IMR-90 (cell line): Measurements from ENCODE around the gene HIGD2B. TPM values are rescaled to one million over a fixed set of nuclear protein-coding genes. Genes with fewer than 3 reads are reported as not detected.

Experiments
- ATAC-seq: fragments of 200-7000 bp; cut with Tn5 transposase; 2 replicates; pipeline ENCODE4 v1.9.1; 2020; ENCODE audit warnings: low read depth, mild to moderate bottlenecking, moderate library complexity
- BruUV-seq: library from RNA; stranded (reverse); fragments of 400-500 nt; replicated peaks from 2 replicates; lab custom pipeline; 2021; lab: Mats Ljungman, UMichigan
- CTCF ChIA-PET: fragments of 300-600 bp; formaldehyde crosslinking; extraction: SDS; loops from one replicate; lab custom pipeline; 2021; ENCODE audit warnings: antibody characterized with exemption; lab: Yijun Ruan, JAX
- POLR2A ChIA-PET: fragments of 300-600 bp; sonication (Branson Sonifier 250); formaldehyde crosslinking; loops from one replicate; lab custom pipeline; 2022; ENCODE audit warnings: antibody characterized with exemption; ENCODE audit not compliant: unreplicated experiment; lab: Charles Lee
- DNase-seq: peaks from one replicate; pipeline ENCODE4 v3.0.0; 2013
- H2AFZ ChIP-seq: replicated peaks from 2 replicates; pipeline ENCODE3; 2013; ENCODE audit warnings: low read length, mild to moderate bottlenecking; ENCODE audit not compliant: poor library complexity
- H2AK5ac ChIP-seq: 2 replicates; pipeline ENCODE4 v1.6.1; 2013; ENCODE audit warnings: low read depth, low read length, inconsistent platforms
- H2AK9ac ChIP-seq: replicated peaks from 2 replicates; pipeline ENCODE3; 2013; ENCODE audit warnings: mild to moderate bottlenecking, low read depth, low read length, moderate library complexity; ENCODE audit not compliant: poor library complexity
- H2BK120ac ChIP-seq: 2 replicates; pipeline ENCODE4 v1.6.1; 2013; ENCODE audit warnings: low read depth, low read length, inconsistent platforms
- H2BK15ac ChIP-seq: 3 replicates; pipeline ENCODE4 v1.6.1; 2013; ENCODE audit warnings: low read depth, low read length, inconsistent platforms
- H2BK20ac ChIP-seq: 2 replicates; pipeline ENCODE4 v1.6.1; 2013; ENCODE audit warnings: low read depth, mild to moderate bottlenecking, inconsistent platforms, low read length, moderate library complexity
- H2BK5ac ChIP-seq: 2 replicates; pipeline ENCODE4 v1.6.1; 2013; ENCODE audit warnings: mild to moderate bottlenecking, low read depth, low read length, inconsistent platforms; ENCODE audit not compliant: poor library complexity, severe bottlenecking
- H3K14ac ChIP-seq: replicated peaks from 2 replicates; pipeline ENCODE4 v1.6.1; 2013; ENCODE audit warnings: low read depth, low read length, inconsistent platforms
- H3K18ac ChIP-seq: 2 replicates; pipeline ENCODE4 v1.6.1; 2013; ENCODE audit warnings: low read depth, low read length, control low read depth
- H3K23ac ChIP-seq: 2 replicates; pipeline ENCODE4 v1.6.1; 2013; ENCODE audit warnings: low read depth, low read length, inconsistent platforms
- H3K27ac ChIP-seq: 2 replicates; pipeline ENCODE4 v1.5.1; 2013; ENCODE audit warnings: mild to moderate bottlenecking, control low read depth, low read length; ENCODE audit not compliant: insufficient read depth
- H3K27me3 ChIP-seq: 2 replicates; pipeline ENCODE4 v1.6.1; 2013; ENCODE audit warnings: low read length; ENCODE audit not compliant: control insufficient read depth, insufficient read depth
- H3K36me3 ChIP-seq: 2 replicates; pipeline ENCODE4 v1.6.1; 2013; ENCODE audit warnings: low read length, mixed read lengths; ENCODE audit not compliant: control insufficient read depth, insufficient read depth
- H3K4ac ChIP-seq: 2 replicates; pipeline ENCODE4 v1.6.1; 2013; ENCODE audit warnings: low read depth, low read length, inconsistent platforms
- H3K4me1 ChIP-seq: 2 replicates; pipeline ENCODE4 v1.6.1; 2013; ENCODE audit warnings: low read length, mixed read lengths; ENCODE audit not compliant: control insufficient read depth, insufficient read depth
- H3K4me2 ChIP-seq: 2 replicates; pipeline ENCODE4 v1.6.1; 2013; ENCODE audit warnings: low read depth, mild to moderate bottlenecking, control low read depth, low read length, moderate library complexity
- H3K4me3 ChIP-seq: 2 replicates; pipeline ENCODE4 v1.5.1; 2013; ENCODE audit warnings: low read depth, mild to moderate bottlenecking, control low read depth, low read length, moderate library complexity; ENCODE audit not compliant: insufficient read depth
- H3K56ac ChIP-seq: 2 replicates; pipeline ENCODE4 v1.6.1; 2013; ENCODE audit warnings: low read length, inconsistent platforms; ENCODE audit not compliant: insufficient read depth; ENCODE audit errors: extremely low read depth
- H3K79me1 ChIP-seq, 2 experiments: 2 replicates each; pipeline ENCODE4 v1.6.1; 2013; ENCODE audit warnings: low read length in 2 of 2, inconsistent platforms in 1 of 2, low read depth in 1 of 2
- H3K9ac ChIP-seq: 2 replicates; pipeline ENCODE4 v1.6.1; 2013; ENCODE audit warnings: low read depth, low read length, control low read depth
- H3K9me1 ChIP-seq: 2 replicates; pipeline ENCODE4 v1.6.1; 2013; ENCODE audit warnings: low read length, inconsistent platforms; ENCODE audit not compliant: insufficient read depth
- H3K9me3 ChIP-seq: 2 replicates; pipeline ENCODE4 v1.6.1; 2013; ENCODE audit warnings: low read length; ENCODE audit not compliant: control insufficient read depth, insufficient read depth
- H4K20me1 ChIP-seq: 2 replicates; pipeline ENCODE4 v1.6.1; 2013; ENCODE audit warnings: low read length, inconsistent platforms; ENCODE audit not compliant: insufficient read depth
- H4K5ac ChIP-seq: 2 replicates; pipeline ENCODE4 v1.6.1; 2013; ENCODE audit warnings: mild to moderate bottlenecking, low read depth, low read length, control low read depth
- H4K8ac ChIP-seq, 2 experiments: 2 replicates each; pipeline ENCODE4 v1.6.1; 2013; ENCODE audit warnings: low read depth in 2 of 2, low read length in 2 of 2, control low read depth in 1 of 2, inconsistent platforms in 1 of 2
- H4K91ac ChIP-seq: 2 replicates; pipeline ENCODE4 v1.6.1; 2013; ENCODE audit warnings: low read depth, low read length, inconsistent platforms; ENCODE audit not compliant: insufficient read depth
- BHLHE40 ChIP-seq: fragments of 150-350 bp; IDR thresholded peaks from 2 replicates; pipeline ENCODE4 v1.6.1; 2016; ENCODE audit warnings: mild to moderate bottlenecking, low read depth, low read length
- CEBPB ChIP-seq: IDR thresholded peaks from 2 replicates; pipeline ENCODE4 v1.6.1; 2012; ENCODE audit warnings: low read depth, low read length, improper control_type of control experiment
- CHD1 ChIP-seq: IDR thresholded peaks from 2 replicates; pipeline ENCODE4 v1.6.1; 2012; ENCODE audit warnings: low read depth, low read length, improper control_type of control experiment
- ELK1 ChIP-seq: fragments of 150-350 bp; IDR thresholded peaks from 2 replicates; pipeline ENCODE4 v1.6.1; 2016; ENCODE audit warnings: low read depth, mild to moderate bottlenecking, low read length, moderate library complexity, borderline replicate concordance
- FOS ChIP-seq: fragments of 150-350 bp; IDR thresholded peaks from 2 replicates; pipeline ENCODE4 v1.6.1; 2016; ENCODE audit warnings: low read depth, low read length
- MAFK ChIP-seq: IDR thresholded peaks from 2 replicates; pipeline ENCODE4 v1.6.1; 2012; ENCODE audit warnings: low read depth, low read length, improper control_type of control experiment
- MAZ ChIP-seq: IDR thresholded peaks from 2 replicates; pipeline ENCODE4 v1.6.1; 2012; ENCODE audit warnings: low read depth, mild to moderate bottlenecking, low read length, improper control_type of control experiment, moderate library complexity, borderline replicate concordance
- MXI1 ChIP-seq: IDR thresholded peaks from 2 replicates; pipeline ENCODE4 v1.6.1; 2012; ENCODE audit warnings: low read depth, mild to moderate bottlenecking, low read length, moderate library complexity, borderline replicate concordance
- POLR2A ChIP-seq: IDR thresholded peaks from 2 replicates; pipeline ENCODE4 v1.6.1; 2012; ENCODE audit warnings: mild to moderate bottlenecking, low read depth, low read length
- RAD21 ChIP-seq: IDR thresholded peaks from 2 replicates; pipeline ENCODE4 v1.6.1; 2012; ENCODE audit warnings: low read length, improper control_type of control experiment
- RCOR1 ChIP-seq: IDR thresholded peaks from 2 replicates; pipeline ENCODE4 v1.6.1; 2012; ENCODE audit warnings: mild to moderate bottlenecking, low read length, improper control_type of control experiment; ENCODE audit not compliant: insufficient replicate concordance
- RFX5 ChIP-seq: IDR thresholded peaks from 2 replicates; pipeline ENCODE4 v1.8.0; 2012; ENCODE audit warnings: low read depth, mild to moderate bottlenecking, low read length, moderate library complexity
- SMC3 ChIP-seq: fragments of 150-350 bp; IDR thresholded peaks from 2 replicates; pipeline ENCODE4 v1.6.1; 2016; ENCODE audit warnings: low read depth, mild to moderate bottlenecking, antibody characterized with exemption, low read length, moderate library complexity
- WGBS, 2 experiments: methylation state at CpG; one replicate each; pipeline versions ENCODE4 v1.1.5 to v1.1.7; 2013; ENCODE audit warnings: missing lambda C conversion rate in 2 of 2; ENCODE audit not compliant: insufficient read length in 1 of 2; ENCODE audit errors: extremely low coverage in 2 of 2; 5-methylcytosine and 5-hydroxymethylcytosine counted together
- dilution Hi-C: fragments of 300-500 bp; cut with HindIII; formaldehyde crosslinking; loops from one replicate; pipeline ENCODE4 v1.14.3; 2018; ENCODE audit warnings: low sequenced_read_pairs; ENCODE audit not compliant: unreplicated experiment
- in situ Hi-C: fragments of 300-500 bp; cut with MboI; formaldehyde crosslinking; loops from 3 replicates; pipeline ENCODE4 v1.14.3; 2019; ENCODE audit warnings: low sequenced_read_pairs, inconsistent platforms, mixed read lengths
- intact Hi-C: fragments of 100-400 bp; cut with micrococcal nuclease; formaldehyde crosslinking; loops from 2 replicates; pipeline ENCODE4 v1.10.0; 2022
- polyA plus RNA-seq, 3 experiments: library from polyadenylated mRNA; depleted of rRNA; stranded (reverse); fragments of >200 nt; gene quantifications; 2 replicates each; pipeline ENCODE4 v1.2.3, GENCODE V29; 2012; ENCODE audit warnings: low replicate concordance in 1 of 3
- total RNA-seq: library from RNA; depleted of rRNA; stranded (reverse); fragments of >200 nt; gene quantifications from 2 replicates; pipeline ENCODE4 v1.2.3, GENCODE V29; 2012
- TF ChIP-seq, protein P1 (sequence below): fragments of 150-350 bp; IDR thresholded peaks from 2 replicates; pipeline ENCODE4 v1.6.1; 2017; ENCODE audit warnings: mild to moderate bottlenecking, antibody characterized with exemption, low read length, low read depth
- TF ChIP-seq, protein P2 (sequence below): conservative IDR thresholded peaks from 2 replicates; pipeline ENCODE4 v1.5.1; 2012; ENCODE audit warnings: mild to moderate bottlenecking, low read depth, low read length, improper control_type of control experiment

Gene HIGD2B
- total and polyA plus RNA-seq, 2 of the 4 experiments (the other 2 are of a cell fraction) = not detected

DNA sequence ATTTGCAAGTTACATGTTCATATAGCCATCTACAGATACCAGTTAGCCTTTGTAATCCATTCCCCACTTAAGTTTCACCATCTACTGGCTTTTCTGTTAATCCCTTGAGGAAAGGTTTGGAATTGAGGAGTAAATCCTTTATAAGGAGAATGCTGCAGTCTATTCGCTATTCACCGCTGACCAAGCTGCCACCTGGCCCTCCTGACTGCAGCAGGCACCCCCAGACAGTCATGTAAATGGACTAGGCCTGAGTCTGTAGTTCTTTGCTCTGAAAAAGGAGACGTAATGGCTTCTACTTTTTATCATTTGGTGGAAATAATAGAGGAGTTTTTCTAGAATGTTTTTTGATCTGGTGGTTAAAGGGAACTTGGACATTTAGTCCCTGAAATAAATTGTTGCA is 3.2 kb downstream of the HIGD2B start:
- dilution Hi-C loops = no loop called here
- Histone ChIP-seq H3K4me1 (0 out of 2 replicates have a peak, but pooled peaks cover 1% of the 10 kb centered on the region), H2AK9ac (no peak overlapping the region), H3K4ac (no peak overlapping the region), H3K56ac (no peak overlapping the region), H2BK20ac (no peak overlapping the region), H2BK5ac (no peak overlapping the region), H4K5ac (no peak overlapping the region), H3K9ac (no peak overlapping the region), H4K20me1 (no peaks in the 10 kb centered on the region), H3K4me2 (no peak overlapping the region), H3K4me3 (no peak overlapping the region), H3K9me1 (no peaks in the 10 kb centered on the region), H2BK15ac (no peak overlapping the region), H3K14ac (no peak overlapping the region), H4K8ac (no peak overlapping the region), H3K18ac (no peak overlapping the region), H2AK5ac (no peak overlapping the region), H4K91ac (no peak overlapping the region), H3K79me1 (peaks cover 0 to 5% of the 10 kb centered on the region in 2 experiments; a peak in 2 of 4 replicates), H3K27ac (no peak overlapping the region), H2AFZ (no peak overlapping the region), H3K36me3 (no peaks in the 10 kb centered on the region), H3K27me3 (peaks cover 26% of the 10 kb centered on the region), H3K9me3 (no peaks in the 10 kb centered on the region), H2BK120ac (no peak overlapping the region), H3K23ac (no peak overlapping the region)
- ATAC-seq (no peak), DNase-seq (no peak)
- intact Hi-C loops = no loop called here
- no TSS peak for BruUV-seq
- TF ChIP-seq BHLHE40 (no peak), RFX5 (no peak), CEBPB (no peak), SMC3 (no peak), RCOR1 (no peak), MAFK (no peak), FOS (no peak), RAD21 (no peak), POLR2A (no peak), CHD1 (no peak), MAZ (no peak), ELK1 (no peak), MXI1 (no peak)
- TF ChIP-seq, protein P1, sequence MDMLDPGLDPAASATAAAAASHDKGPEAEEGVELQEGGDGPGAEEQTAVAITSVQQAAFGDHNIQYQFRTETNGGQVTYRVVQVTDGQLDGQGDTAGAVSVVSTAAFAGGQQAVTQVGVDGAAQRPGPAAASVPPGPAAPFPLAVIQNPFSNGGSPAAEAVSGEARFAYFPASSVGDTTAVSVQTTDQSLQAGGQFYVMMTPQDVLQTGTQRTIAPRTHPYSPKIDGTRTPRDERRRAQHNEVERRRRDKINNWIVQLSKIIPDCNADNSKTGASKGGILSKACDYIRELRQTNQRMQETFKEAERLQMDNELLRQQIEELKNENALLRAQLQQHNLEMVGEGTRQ = no peak
- TF ChIP-seq, protein P2, sequence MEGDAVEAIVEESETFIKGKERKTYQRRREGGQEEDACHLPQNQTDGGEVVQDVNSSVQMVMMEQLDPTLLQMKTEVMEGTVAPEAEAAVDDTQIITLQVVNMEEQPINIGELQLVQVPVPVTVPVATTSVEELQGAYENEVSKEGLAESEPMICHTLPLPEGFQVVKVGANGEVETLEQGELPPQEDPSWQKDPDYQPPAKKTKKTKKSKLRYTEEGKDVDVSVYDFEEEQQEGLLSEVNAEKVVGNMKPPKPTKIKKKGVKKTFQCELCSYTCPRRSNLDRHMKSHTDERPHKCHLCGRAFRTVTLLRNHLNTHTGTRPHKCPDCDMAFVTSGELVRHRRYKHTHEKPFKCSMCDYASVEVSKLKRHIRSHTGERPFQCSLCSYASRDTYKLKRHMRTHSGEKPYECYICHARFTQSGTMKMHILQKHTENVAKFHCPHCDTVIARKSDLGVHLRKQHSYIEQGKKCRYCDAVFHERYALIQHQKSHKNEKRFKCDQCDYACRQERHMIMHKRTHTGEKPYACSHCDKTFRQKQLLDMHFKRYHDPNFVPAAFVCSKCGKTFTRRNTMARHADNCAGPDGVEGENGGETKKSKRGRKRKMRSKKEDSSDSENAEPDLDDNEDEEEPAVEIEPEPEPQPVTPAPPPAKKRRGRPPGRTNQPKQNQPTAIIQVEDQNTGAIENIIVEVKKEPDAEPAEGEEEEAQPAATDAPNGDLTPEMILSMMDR = no peak
- CTCF ChIA-PET = no interaction called here
- WGBS, 2 experiments = no CpG with 5 or more reads among the region's 3 CpGs
- in situ Hi-C loops = no loop called here
- POLR2A ChIA-PET = no interaction called here
